Thyroid gland (tissue), 4 donors: ENCODE results near the gene POMT1. TPM values are rescaled to one million over a fixed set of nuclear protein-coding genes. Genes with fewer than 3 reads are reported as not detected.

ENCODE experiments used
- DNase-seq, 2 donors: peaks; one replicate each; pipeline ENCODE4 v3.0.0-alpha.2; 2019
- H3K27ac ChIP-seq, 3 donors: fragments of 200-600 bp; sonication (generic); 1 replicate in 2 of 3; 2 replicates in 1 of 3; pipeline ENCODE4 v1.5.1; 2016 to 2019; ENCODE audit warnings: mild to moderate bottlenecking in 1 of 3, moderate library complexity in 1 of 3
- H3K27me3 ChIP-seq: fragments of 200-600 bp; sonication (generic); one replicate; pipeline ENCODE4 v1.5.1; 2019
- H3K36me3 ChIP-seq, 2 donors: fragments of 200-600 bp; sonication (generic); one replicate each; pipeline ENCODE4 v1.5.1; 2016 to 2019
- H3K4me1 ChIP-seq, 2 donors: fragments of 200-600 bp; sonication (generic); one replicate each; pipeline ENCODE4 v1.5.1; 2017 to 2019
- H3K4me3 ChIP-seq, 3 donors: fragments of 200-600 bp; sonication (generic); replicated peaks in 1 of 3; 1 replicate in 2 of 3; 2 replicates in 1 of 3; pipeline ENCODE4 v1.5.1; 2016; ENCODE audit warnings: mild to moderate bottlenecking in 1 of 3
- H3K9me3 ChIP-seq: fragments of 200-600 bp; sonication (generic); one replicate; pipeline ENCODE4 v1.5.1; 2017
- POLR2A ChIP-seq, 2 donors: fragments of 450-650 bp; IDR thresholded peaks; one replicate each; pipeline ENCODE4 v1.6.1; 2017; ENCODE audit warnings: antibody characterized with exemption in 2 of 2, mild to moderate bottlenecking in 2 of 2, moderate library complexity in 1 of 2
- WGBS, 2 donors: methylation state at CpG; one replicate each; pipeline ENCODE4 v1.1.5; 2017; 5-methylcytosine and 5-hydroxymethylcytosine counted together
- intact Hi-C: fragments of 100-400 bp; cut with DNase I; formaldehyde crosslinking; loops from one replicate; pipeline ENCODE4 v1.15.1; 2023
- total RNA-seq, 4 donors: library from RNA; depleted of rRNA; stranded (reverse); fragments of >200 nt; gene quantifications; one replicate each; pipeline ENCODE4 v1.2.3, GENCODE V29; 2016
- TF ChIP-seq, protein P1 (sequence below), 6 experiments: fragments of 200-600 bp in 3 of 6; fragments of 450-650 bp in 3 of 6; sonication (generic) in 3 of 6; IDR thresholded peaks; one replicate each; pipeline ENCODE4 v1.5.1; 2016 to 2019; ENCODE audit warnings: antibody characterized with exemption in 6 of 6, mild to moderate bottlenecking in 2 of 6, inconsistent platforms in 1 of 6, moderate library complexity in 1 of 6

The POMT1 gene
- total RNA-seq, 4 donors from 2014 or later, result 21.8 to 51.0 (median 33.9) TPM

DNA sequence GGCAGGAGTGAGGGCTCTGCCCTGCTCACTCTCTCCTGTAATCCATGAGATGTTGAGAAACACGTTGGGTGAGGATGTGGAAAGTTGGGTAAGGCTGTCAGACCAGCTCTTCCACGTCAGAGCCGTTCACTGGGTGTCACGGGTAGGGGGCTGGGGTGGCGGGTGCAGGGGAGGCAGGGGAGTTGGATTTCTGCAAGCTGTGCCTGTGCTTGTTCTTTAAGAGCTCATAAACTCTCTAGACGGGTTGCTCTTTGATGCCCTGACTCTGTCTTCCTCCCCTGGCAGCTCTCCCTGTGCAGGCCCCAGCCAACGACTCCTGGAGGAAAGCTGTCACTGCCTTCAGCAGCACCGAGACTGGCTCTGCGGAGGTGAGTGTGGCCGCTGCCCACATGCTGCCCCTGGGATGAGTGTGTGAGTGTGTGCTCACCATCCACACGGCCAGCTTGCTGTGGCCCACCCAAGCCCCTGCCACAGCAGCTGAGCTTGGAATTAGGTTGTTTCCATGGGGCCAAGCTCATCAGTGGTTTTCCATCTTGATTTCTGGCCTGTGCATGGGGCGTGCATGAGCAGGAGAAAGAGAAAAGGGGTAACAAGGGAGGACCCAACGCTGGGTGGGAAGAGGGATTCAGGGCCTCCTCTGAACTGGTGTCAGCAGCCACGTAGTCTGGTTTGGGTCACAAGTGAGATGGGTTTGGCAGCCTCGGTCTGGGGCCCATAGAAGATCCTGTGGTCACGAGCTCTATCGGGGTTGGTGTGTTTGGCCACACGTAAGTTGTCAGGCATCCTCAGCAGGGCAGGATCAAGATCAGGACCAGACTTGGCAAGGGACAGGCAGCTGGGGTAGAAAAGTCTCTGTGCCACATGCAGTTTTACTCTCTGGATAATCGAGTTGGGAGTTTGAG is 21.0 kb upstream of the POMT1 start:
- intact Hi-C loops, result no loop called here
- no peak for DNase-seq
- Histone ChIP-seq H3K27ac (no peak overlapping the region), H3K4me3 (no peak overlapping the region), H3K27me3 (no peaks in the 10 kb centered on the region), H3K36me3 (peaks cover 92 to 96% of the 10 kb centered on the region in 2 donors), H3K9me3 (no peaks in the 10 kb centered on the region), H3K4me1 (no peaks in the 10 kb centered on the region)
- TF ChIP-seq, protein P1, sequence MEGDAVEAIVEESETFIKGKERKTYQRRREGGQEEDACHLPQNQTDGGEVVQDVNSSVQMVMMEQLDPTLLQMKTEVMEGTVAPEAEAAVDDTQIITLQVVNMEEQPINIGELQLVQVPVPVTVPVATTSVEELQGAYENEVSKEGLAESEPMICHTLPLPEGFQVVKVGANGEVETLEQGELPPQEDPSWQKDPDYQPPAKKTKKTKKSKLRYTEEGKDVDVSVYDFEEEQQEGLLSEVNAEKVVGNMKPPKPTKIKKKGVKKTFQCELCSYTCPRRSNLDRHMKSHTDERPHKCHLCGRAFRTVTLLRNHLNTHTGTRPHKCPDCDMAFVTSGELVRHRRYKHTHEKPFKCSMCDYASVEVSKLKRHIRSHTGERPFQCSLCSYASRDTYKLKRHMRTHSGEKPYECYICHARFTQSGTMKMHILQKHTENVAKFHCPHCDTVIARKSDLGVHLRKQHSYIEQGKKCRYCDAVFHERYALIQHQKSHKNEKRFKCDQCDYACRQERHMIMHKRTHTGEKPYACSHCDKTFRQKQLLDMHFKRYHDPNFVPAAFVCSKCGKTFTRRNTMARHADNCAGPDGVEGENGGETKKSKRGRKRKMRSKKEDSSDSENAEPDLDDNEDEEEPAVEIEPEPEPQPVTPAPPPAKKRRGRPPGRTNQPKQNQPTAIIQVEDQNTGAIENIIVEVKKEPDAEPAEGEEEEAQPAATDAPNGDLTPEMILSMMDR (IDR thresholded peaks at IDR 0.05), result no peak
- TF ChIP-seq POLR2A (IDR thresholded peaks at IDR 0.05), result no peak
- WGBS, 2 donors, result 88 to 90% methylated on average over 14 to 19 of the region's 19 CpGs

DNA sequence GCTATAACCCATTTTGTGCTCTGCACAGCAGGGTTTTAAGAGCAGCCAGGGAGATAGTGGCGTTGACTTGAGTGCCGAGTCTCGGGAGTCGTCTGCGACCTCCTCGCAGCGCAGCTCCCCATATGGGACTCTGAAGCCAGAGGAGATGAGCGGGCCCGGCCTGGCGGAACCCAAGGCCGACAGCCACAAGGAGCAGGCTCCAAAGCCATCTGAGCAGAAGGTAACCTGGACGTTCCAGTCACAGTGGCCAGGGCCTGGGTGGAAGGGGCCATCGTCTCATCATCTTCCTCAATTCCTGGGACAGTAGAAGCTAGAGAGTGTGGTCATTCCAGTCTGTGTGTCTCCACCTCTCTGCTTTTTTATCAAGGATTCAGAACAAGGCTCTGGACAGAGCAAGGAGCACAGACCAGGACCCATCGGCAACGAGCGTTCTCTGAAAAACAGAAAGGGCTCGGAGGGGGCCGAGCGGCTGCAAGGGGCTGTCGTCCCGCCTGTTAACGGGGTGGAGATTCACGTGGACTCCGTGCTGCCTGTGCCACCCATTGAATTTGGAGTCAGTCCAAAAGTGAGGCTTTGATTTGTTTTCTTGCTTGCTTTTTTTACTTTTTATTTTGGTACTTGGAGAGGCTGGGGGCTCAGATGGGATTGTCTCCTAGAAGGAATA is 20.2 kb upstream of the POMT1 start:
- no peak for TF ChIP-seq POLR2A (IDR thresholded peaks at IDR 0.05)
- TF ChIP-seq, protein P1 (IDR thresholded peaks at IDR 0.05), result no peak
- H3K27me3 ChIP-seq, result no peaks in the 10 kb centered on the region
- H3K36me3 ChIP-seq, result peaks cover 92 to 95% of the 10 kb centered on the region in 2 donors
- no peak for DNase-seq
- 92 to 93% methylated on average over 24 of the region's 24 CpGs for WGBS, 2 donors
- no peaks in the 10 kb centered on the region for H3K4me1 ChIP-seq
- H3K9me3 ChIP-seq, result no peaks in the 10 kb centered on the region
- intact Hi-C loops, result no loop called here
- H3K4me3 ChIP-seq, result no peak overlapping the region
- no peak overlapping the region for H3K27ac ChIP-seq

DNA sequence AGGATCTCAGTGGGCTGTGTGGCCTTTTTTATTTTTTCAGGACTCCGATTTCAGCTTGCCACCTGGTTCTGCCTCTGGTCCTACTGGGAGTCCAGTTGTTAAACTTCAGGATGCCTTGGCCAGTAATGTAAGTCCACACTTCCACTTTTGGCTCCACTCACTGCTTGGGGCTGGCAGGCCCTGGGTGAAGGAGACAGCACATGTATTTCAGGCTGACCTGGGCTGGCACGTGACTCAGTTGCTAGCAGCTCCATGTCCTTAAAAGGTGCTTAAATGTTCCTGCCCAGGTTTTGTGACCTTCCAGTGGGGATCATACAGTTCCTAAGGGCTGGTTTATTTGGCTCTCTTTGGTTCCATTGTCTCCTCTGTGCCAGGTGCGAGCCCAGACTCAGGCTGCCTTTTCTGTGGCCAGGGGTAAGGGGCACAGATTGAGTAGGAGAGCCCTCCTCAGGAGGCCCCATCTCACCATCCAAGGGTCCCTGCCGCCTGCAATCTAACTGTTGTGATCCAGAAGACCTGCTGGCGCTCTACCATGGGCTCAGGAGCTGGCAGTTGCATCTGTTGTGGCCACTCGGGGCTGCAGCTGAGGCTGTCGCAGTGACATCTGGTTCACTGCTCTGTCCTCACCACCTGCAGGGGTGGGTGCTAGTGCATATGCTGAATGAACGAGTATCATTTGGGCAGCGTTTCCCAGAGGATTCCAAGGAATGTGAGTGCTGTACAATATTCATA is 19.2 kb upstream of the POMT1 start:
- Histone ChIP-seq H3K9me3 (no peaks in the 10 kb centered on the region), H3K4me3 (no peak overlapping the region), H3K27me3 (no peaks in the 10 kb centered on the region), H3K27ac (no peak overlapping the region), H3K4me1 (no peaks in the 10 kb centered on the region), H3K36me3 (peaks cover 92 to 95% of the 10 kb centered on the region in 2 donors)
- 83 to 86% methylated on average over 5 to 9 of the region's 9 CpGs for WGBS, 2 donors
- no peak for DNase-seq
- intact Hi-C loops, result no loop called here
- TF ChIP-seq, protein P1 (IDR thresholded peaks at IDR 0.05), result no peak
- no peak for TF ChIP-seq POLR2A (IDR thresholded peaks at IDR 0.05)

DNA sequence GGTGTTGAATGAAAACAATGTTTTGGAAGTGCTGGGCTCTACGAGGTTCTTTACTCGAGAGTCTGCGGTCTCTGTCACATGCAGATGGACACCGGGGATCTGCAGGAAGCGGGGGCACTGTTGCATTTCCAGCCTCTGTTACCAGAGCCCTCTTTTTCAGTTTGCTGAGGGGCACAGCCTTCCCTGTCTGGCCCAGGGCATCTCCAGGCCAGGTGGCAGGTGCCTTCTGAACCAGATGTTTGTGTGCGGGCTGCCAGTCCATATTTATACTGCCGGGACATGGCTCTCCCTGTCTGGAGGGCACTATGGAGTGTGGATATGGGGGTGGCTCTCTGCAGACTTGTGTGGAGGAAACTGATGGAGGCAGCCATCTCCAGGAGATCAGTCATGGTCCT is 18.7 kb upstream of the POMT1 start:
- WGBS, 2 donors, result 93 to 95% methylated on average over 6 to 7 of the region's 7 CpGs
- no peaks in the 10 kb centered on the region for H3K27me3 ChIP-seq
- H3K9me3 ChIP-seq, result no peaks in the 10 kb centered on the region
- no peaks in the 10 kb centered on the region for H3K4me1 ChIP-seq
- TF ChIP-seq POLR2A (IDR thresholded peaks at IDR 0.05), result no peak
- TF ChIP-seq, protein P1 (IDR thresholded peaks at IDR 0.05), result no peak
- intact Hi-C loops, result no loop called here
- no peak overlapping the region for H3K4me3 ChIP-seq
- H3K27ac ChIP-seq, result no peak overlapping the region
- no peak for DNase-seq
- H3K36me3 ChIP-seq, result peaks cover 92 to 95% of the 10 kb centered on the region in 2 donors
